HTERT RPE-1 (cell line): Measurements from ENCODE around the gene REPS1.
"Not testable (repeated sequence)": the region's sequence is repeated elsewhere in the genome, so short reads cannot be mapped to it uniquely, and the experiment has no call there.

Experiments
- in situ Hi-C: fragments of 300-500 bp; cut with MboI; formaldehyde crosslinking; loops from 4 replicates; pipeline ENCODE4 v1.14.3; 2020; ENCODE audit warnings: low sequenced_read_pairs

Gene REPS1

DNA sequence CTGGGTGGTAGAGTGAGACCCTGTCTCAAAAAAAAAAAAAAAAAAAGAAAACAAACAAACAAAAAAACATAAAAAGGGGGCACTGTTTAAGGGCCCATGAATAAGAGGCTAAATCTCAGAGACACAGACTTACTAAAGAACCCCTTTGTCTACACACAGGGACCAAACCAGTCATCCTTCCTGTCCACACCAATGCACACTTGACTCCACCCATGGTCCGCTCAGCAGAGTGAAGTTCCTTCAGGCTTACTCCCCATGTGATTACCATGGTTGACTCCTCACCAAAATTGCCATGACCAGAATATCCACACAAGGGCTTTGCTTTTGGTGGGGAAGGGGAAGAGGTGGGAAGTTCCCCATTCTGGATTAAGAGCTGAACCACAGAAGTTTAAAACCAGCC, 19.4 kb upstream of the REPS1 start:
- in situ Hi-C loops = no loop called here

DNA sequence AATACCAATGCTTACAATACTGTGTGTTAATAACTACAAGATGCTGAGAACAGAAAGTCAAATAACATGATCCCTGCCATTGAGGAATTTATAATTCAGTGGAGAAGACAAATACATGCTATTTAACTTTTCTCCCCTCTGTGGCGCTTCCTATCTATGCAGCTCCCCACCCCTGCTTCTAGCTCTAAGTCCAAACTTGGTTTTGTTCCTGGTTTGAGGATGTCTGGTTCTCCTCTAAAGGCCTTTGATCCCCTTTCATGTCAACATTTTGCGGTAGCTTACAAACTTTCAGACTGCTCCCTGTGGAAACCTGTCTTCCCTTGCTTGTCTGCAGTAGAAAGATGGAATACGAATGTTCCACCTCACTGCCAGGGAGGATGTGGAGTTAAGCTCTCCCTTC, 18.4 kb upstream of the REPS1 start:
- in situ Hi-C loops = no loop called here

DNA sequence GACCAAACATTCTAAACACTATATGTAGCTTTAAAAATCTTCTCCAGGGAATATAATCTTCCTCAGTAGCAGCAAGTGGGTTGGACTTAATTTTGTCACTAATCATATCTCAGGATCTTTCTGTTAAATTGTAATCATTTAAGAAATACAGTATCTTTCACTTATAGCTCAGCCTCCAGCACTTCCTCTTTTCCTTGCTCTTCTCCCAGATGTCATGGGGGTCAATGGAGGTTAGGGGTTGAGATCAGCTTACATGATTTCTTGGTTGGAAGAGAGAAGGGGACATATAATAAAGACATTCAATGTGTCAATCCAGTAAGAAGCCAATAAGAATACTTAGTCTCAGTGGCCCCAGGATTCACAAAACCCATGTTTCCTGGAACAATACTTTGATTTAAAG, 15.7 kb upstream of the REPS1 start:
- in situ Hi-C loops = no loop called here

DNA sequence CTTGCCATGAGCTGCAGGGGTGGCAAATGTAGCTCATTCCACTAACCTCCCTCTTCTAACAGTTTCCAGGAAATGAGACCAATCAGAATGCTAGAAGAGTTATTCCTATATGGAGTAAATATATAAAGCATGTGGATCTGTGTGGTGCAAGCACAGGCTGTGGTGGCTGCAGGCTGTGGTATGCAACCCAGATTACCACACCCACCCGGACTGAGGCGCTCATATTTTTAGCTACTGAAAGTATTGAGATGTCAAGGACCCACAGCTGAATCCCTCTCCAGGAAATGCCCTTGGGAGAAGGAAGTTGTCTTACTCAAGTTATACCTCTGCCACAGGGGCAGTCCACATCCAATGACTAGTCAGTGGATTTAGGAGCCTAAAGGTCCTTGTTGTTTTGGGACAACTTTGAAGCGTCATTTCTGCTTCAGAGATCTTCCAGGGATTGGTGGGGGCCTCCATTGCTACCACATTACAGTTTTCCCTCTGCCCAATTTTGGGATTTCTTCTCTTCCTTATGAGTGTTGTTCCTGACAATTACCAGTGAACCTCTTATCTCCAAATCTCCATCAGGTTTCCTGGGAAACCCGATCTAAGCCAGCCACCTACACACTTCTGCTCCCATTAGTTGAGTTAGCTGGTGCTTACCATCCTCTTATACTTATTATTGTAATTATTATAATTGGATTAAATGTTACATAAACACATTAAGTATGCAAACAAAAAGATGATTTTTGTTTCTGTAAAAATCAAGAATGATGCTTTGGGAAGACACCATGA, 12.1 kb upstream of the REPS1 start:
- in situ Hi-C loops = no loop called here

DNA sequence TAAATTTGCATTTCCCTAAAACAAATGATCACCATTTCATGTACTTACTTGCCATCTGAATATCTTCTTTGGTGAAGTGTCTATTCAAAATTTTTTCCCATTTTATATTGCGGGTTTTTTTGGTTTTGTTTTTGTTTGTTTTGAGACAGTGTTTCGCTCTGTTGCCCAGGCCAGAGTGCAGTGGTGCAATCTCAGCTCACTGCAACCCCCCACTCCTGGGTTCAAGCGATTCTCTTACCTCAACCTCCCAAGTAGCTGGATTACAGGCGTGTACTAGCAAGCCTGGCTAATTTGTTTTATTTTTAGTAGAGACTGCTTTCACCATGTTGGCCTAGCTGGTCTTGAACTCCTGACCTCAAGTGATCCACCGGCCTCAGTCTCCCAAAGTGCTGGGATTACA, 9.1 kb upstream of the REPS1 start:
- in situ Hi-C loops = no loop called here

GRCh38 chr6:138996524-138996923, 8.5 kb upstream of the REPS1 start:
- in situ Hi-C loops = no loop called here

DNA sequence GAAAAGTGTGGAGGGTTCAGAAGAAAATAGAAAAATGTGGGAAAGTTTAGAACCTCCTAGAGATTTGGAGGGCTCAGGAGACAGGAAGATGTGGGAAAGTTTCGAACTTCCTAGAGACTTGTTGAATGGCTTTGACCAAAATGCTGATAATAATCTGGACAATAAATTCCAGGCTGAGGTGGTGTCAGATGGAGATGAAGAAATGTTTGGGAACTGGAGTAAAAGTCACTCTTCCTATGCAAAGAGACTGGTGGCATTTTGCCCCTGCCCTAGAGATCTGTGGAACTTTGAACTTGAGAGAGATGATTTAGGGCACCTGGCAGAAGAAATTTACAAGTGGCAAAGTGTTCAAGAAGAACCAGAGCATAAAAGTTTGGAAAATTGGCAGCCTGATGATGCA, 5.4 kb upstream of the REPS1 start:
- in situ Hi-C loops = not testable (repeated sequence)

DNA sequence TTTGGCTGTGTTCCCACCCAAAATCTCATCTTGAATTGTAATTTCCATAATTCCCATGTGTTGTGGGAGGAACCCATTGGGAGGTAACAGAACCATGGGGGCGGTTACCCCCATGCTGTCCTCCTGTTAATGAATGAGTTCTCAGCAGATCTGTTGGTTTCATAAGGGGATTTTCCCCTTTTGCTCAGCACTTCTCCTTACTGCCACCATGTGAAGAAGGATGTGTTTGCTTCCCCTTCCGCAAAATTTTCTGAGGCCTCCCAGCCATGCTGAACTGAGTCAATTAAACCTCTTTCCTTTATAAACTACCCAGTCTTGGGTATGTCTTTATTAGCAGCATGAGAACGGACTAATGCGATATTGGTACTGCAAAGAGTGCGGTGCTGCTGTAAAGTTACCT, 4.9 kb upstream of the REPS1 start:
- in situ Hi-C loops = not testable (repeated sequence)

GRCh38 chr6:138991206-138991605, 3.2 kb upstream of the REPS1 start:
- in situ Hi-C loops = no loop called here

- in situ Hi-C loops = no loop called here
These were observed 1.3 kb upstream of the REPS1 start for GRCh38 chr6:138989098-138989983.

DNA sequence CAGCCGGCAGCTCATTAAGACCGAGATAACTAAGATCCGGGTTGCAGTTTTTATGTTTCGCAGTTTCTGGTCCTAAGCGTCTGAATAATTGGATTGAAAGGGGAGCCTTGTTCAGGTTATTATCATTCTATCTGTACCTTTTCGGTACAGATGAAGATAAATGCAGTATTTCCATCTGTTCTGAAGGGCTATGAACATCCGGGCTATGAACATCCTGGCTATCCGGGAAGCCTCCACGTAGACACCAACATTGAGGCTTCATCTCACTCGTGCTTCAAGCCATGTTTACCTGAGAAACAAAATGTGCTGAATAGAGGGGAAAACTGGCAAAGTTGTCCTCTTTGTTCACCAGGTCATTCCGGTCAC, 399 bp upstream of the REPS1 start:
- in situ Hi-C loops = no loop called here

DNA sequence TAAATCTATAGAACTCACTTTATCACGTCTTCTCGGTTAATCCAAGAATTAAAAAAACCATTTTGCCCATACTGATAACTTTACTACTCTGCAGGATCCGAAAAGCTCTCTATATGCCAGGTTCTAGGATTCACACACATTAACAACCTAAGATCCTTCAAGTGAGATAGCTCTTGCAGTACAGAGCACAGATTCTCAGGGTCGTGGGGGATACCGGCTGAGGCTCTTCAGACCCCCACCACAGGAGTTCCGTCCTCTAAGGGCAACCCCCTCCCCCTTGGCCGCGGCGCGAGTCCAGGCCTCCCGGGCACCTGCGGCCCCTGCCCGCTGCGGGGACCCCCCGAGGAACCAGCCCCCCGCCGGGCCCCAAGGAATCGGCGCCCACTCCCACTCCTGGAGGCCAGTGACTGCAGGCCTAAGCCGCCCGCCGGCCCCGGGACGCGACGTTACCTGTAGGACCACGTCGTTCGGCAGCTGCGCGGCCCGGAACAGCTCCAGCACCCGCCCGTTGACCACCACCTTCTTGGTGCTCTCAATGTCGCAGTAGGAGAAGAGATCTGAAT, 892 bp downstream of the REPS1 start:
- in situ Hi-C loops = no loop called here

DNA sequence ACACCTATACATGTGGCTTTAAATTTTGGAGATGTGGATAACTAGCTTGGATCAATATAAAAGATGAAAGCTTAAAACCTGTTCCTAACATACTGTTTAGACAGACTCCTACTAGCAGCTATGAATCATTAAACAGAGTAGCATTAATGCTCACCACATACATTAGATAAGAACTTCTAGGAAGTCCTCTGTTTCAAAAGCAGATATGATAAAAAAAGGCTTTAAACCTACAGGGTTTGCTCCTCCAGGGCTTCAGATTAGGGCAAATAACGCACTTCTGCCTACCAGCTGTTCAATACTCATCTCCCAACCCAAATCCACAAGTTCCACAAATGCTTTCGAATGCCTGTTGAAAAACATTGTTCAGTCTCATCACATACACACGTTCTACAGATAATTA, 1.5 kb downstream of the REPS1 start:
- in situ Hi-C loops = no loop called here

- in situ Hi-C loops = no loop called here
These were observed 6.6 kb downstream of the REPS1 start for GRCh38 chr6:138981416-138981815.

- in situ Hi-C loops = no loop called here
These were observed 8.0 kb downstream of the REPS1 start for GRCh38 chr6:138979813-138980668.

DNA sequence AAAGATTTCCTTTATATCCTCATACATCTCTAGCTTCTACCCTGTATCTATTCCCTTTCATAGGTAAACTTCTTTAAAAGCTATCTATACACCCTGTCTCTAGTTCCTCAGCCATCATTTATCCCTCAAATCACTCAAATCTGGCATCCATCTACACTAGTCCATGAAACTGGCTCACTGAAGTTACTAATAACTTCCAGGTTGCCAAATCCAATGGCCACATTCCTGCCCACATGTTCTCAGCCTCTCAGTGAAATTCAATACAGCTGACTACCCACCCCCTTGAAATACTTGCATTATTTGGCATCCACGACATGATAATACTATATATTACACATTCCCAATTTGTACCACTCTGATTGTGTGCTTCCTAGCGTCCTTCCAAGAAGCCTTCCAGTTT, 8.7 kb downstream of the REPS1 start:
- in situ Hi-C loops = no loop called here

DNA sequence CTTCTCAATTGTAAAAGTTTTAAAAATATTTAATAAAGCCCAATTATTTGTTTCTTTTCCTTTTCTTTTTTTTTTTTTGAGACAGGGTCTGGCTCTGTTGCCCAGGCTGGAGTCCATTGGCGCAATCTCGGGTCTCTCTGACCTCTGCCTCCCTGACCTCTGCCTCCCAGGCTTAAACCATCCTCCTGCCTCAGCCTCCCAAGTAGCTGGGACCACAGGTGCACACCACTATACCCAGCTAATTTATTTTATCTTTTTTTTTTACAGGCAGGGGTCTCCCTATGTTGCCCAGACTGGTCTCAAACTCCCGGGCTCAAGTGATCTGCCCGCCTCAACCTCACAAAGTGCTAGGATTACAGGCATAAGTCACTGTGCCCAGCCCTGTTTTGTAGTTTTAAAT, 9.8 kb downstream of the REPS1 start:
- in situ Hi-C loops = no loop called here

DNA sequence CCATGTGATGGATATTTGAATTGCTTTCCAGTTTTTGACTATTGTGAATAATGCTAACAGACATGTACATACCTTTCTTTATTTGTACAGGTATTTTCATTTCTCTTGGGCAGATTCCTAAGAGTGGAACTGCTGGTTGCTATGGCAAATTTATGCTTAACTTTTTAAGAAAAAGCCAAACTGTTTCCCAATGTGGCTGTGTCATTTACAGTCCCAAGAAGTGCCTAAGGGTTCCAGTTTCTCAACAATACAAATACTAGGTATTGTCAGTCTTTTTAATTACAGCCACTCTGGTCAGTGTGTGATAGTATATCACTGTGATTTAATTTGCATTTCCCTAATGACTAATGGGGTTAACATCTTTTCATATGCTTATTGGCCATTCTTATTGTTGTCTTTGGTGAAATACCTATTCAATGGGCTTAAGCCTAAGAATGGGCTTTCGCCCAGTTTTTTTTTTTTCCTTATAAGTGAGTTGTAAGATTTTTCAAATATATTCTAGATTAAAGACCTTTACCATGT, 10.3 kb downstream of the REPS1 start:
- in situ Hi-C loops = no loop called here

DNA sequence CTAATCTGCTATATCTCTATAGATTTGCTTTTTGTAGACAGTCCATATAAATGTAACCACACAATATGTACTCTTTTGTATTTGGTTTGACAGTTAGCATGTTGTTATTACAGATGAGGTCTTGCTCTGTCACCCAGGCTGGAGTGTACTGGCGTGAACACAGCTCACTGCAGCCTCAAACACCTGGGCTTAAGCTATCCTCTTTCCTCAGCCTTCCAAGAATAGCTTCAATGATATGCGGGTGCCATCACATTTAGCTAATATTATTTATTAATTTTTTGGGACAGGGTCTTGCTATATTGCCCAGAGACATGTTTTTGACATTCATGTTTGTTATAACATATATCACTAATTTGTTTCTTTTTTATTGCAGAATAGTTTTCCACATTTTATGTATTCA, 10.8 kb downstream of the REPS1 start:
- in situ Hi-C loops = no loop called here

GRCh38 chr6:138975815-138976214, 12.2 kb downstream of the REPS1 start:
- in situ Hi-C loops = no loop called here
